Loucy (cell line): ENCODE measurements around the gene GRID1.

Source experiments
- H2AFZ ChIP-seq: fragments of 200-600 bp; sonication (generic); 2 replicates; pipeline ENCODE4 v1.6.0; 2016; ENCODE audit warnings: antibody characterized with exemption, mild to moderate bottlenecking, low read length, moderate library complexity
- H3F3A ChIP-seq: fragments of 200-600 bp; 2 replicates; pipeline ENCODE4 v1.6.0; 2016; ENCODE audit warnings: antibody characterized with exemption, low read depth, mild to moderate bottlenecking
- H3K27me3 ChIP-seq: fragments of 200-600 bp; sonication (generic); 2 replicates; pipeline ENCODE4 v1.6.1; 2014; ENCODE audit warnings: low read length, mild to moderate bottlenecking; ENCODE audit not compliant: insufficient read depth, poor library complexity, severe bottlenecking
- H3K36me3 ChIP-seq: fragments of 200-600 bp; sonication (generic); 2 replicates; pipeline ENCODE4 v1.6.1; 2016; ENCODE audit warnings: low read length; ENCODE audit not compliant: insufficient read depth
- H3K4me1 ChIP-seq: fragments of 200-600 bp; sonication (generic); 2 replicates; pipeline ENCODE4 v1.5.1; 2014; ENCODE audit warnings: low read length, mild to moderate bottlenecking; ENCODE audit not compliant: insufficient read depth, poor library complexity, severe bottlenecking
- H3K4me2 ChIP-seq: fragments of 200-600 bp; sonication (generic); 2 replicates; pipeline ENCODE4 v1.6.0; 2014; ENCODE audit warnings: antibody characterized with exemption, low read length, low read depth, mild to moderate bottlenecking; ENCODE audit not compliant: poor library complexity, severe bottlenecking
- H3K4me3 ChIP-seq: fragments of 200-600 bp; sonication (generic); 2 replicates; pipeline ENCODE4 v1.5.1; 2014; ENCODE audit warnings: low read length, mild to moderate bottlenecking, mixed read lengths; ENCODE audit not compliant: poor library complexity, severe bottlenecking
- H3K79me2 ChIP-seq: fragments of 200-600 bp; sonication (generic); 2 replicates; pipeline ENCODE4 v1.6.1; 2014; ENCODE audit warnings: low read length; ENCODE audit not compliant: insufficient read depth
- H3K9ac ChIP-seq: fragments of 200-600 bp; sonication (generic); 2 replicates; pipeline ENCODE4 v1.6.0; 2014; ENCODE audit warnings: mild to moderate bottlenecking, low read depth, low read length, moderate library complexity; ENCODE audit not compliant: poor library complexity, severe bottlenecking
- H3K9me2 ChIP-seq: fragments of 200-600 bp; sonication (generic); replicated peaks from 2 replicates; pipeline ENCODE4 v1.6.1; 2016; ENCODE audit warnings: low read depth, low read length, mixed read lengths
- H3K9me3 ChIP-seq: fragments of 200-600 bp; sonication (generic); 2 replicates; pipeline ENCODE4 v1.6.1; 2014; ENCODE audit warnings: mild to moderate bottlenecking, antibody characterized with exemption, low read length, low read depth; ENCODE audit not compliant: insufficient read depth
- H4K20me1 ChIP-seq: fragments of 200-600 bp; sonication (generic); 2 replicates; pipeline ENCODE4 v1.6.0; 2014; ENCODE audit warnings: antibody characterized with exemption, low read length, mild to moderate bottlenecking; ENCODE audit not compliant: insufficient read depth, poor library complexity, severe bottlenecking
- CTCF ChIP-seq: fragments of 200-600 bp; sonication (generic); conservative IDR thresholded peaks from 2 replicates; pipeline ENCODE4 v1.5.1; 2014; ENCODE audit warnings: mild to moderate bottlenecking, antibody characterized with exemption, low read length
- EZH2phosphoT487 ChIP-seq: fragments of 200-600 bp; IDR thresholded peaks from 2 replicates; pipeline ENCODE4 v1.6.1; 2018; ENCODE audit warnings: antibody characterized with exemption, mild to moderate bottlenecking, moderate library complexity, borderline replicate concordance

Gene GRID1

DNA sequence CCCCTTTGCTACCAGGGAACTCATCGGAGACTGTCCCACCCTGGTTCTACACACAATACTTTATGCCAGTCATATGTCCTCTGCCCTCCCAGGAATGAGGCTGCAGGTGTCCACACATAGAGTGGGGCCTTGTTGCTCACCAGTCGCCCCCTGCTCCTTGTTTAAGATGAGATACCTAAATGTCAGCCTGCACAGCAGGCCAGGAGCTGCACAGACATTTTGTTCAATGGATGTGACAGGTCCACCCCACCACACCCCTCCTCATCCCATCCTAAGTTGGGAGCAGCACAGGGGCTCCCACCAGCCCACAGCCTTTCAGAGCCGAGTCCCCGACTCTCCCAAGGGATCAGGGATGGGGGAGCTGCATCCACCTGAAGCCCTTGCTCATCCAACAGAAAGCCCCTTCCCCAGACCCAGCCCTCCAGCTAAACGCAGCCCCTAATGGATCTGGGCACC is 6.2 kb upstream of the GRID1 start:
- Histone ChIP-seq H3K27me3 (no peaks in the 10 kb centered on the region), H3K79me2 (no peaks in the 10 kb centered on the region), H3K9me3 (no peaks in the 10 kb centered on the region), H4K20me1 (no peaks in the 10 kb centered on the region), H3K4me3 (no peak overlapping the region), H3K36me3 (no peaks in the 10 kb centered on the region), H3K4me2 (no peak overlapping the region), H3K4me1 (no peaks in the 10 kb centered on the region), H3K9me2 (no peaks in the 10 kb centered on the region), H3F3A (no peaks in the 10 kb centered on the region), H2AFZ (no peak overlapping the region), H3K9ac (no peak overlapping the region)
- TF ChIP-seq EZH2phosphoT487 (no peak), CTCF (no peak)

DNA sequence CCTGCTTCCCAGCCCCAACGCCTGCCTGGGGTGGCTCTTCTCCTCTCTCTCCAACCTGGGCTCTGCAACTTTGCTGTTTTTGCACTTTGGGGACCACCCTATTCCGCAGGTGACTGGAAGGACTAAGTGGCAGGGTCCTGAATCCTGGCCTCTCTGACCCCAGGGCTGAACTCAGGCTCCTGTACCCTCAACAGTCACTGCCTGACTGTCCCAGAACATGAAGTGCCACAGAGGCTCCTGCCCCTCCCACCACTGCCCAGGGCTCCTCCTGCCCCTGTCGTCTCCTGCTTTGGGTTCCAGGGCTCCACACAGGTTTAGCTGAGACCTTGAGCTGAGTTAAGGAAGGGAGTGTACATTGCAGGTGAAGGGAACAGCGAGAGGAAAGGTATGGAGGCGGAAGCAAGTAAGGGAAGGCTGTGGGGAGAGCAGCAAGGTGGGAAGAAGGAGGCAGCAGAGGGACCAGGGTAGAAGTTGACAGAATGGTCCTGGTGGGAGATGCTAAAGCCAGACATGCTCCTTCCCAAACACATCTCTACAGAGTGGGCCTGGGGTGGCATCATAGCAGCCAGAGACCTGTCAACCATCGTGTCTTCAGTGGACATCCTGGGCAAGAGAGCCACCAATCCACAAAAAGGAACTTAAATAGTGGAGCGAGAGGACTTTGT is 5.7 kb upstream of the GRID1 start:
- Histone ChIP-seq H3K27me3 (no peaks in the 10 kb centered on the region), H3K9ac (no peak overlapping the region), H3K79me2 (no peaks in the 10 kb centered on the region), H3K4me2 (no peak overlapping the region), H3K4me1 (no peaks in the 10 kb centered on the region), H3F3A (no peaks in the 10 kb centered on the region), H3K36me3 (no peaks in the 10 kb centered on the region), H4K20me1 (no peaks in the 10 kb centered on the region), H3K4me3 (no peak overlapping the region), H2AFZ (no peak overlapping the region), H3K9me2 (no peaks in the 10 kb centered on the region), H3K9me3 (no peaks in the 10 kb centered on the region)
- no peak for TF ChIP-seq EZH2phosphoT487
- no peak for TF ChIP-seq CTCF

GRCh38 chr10:86371691-86372090 is 5.1 kb upstream of the GRID1 start:
- TF ChIP-seq EZH2phosphoT487 = no peak
- no peak for TF ChIP-seq CTCF
- Histone ChIP-seq H3K9me3 (no peaks in the 10 kb centered on the region), H3K27me3 (no peaks in the 10 kb centered on the region)

More at GRCh38 chr10:86371691-86372090, 5.1 kb upstream of the GRID1 start:
- Histone ChIP-seq H3K36me3 (no peaks in the 10 kb centered on the region), H3K4me3 (no peak overlapping the region), H3K79me2 (no peaks in the 10 kb centered on the region), H3F3A (no peaks in the 10 kb centered on the region), H3K9me2 (no peaks in the 10 kb centered on the region), H3K4me2 (no peak overlapping the region), H3K4me1 (no peaks in the 10 kb centered on the region), H2AFZ (no peak overlapping the region), H4K20me1 (no peaks in the 10 kb centered on the region), H3K9ac (no peak overlapping the region)
